Inferior parietal cortex (tissue), 1 donor: Measurements from ENCODE around the gene CPA4.
A peak's percentile ranks its signal among the peaks of the same experiment; 100 is the strongest.
"Not testable (repeated sequence)": the region's sequence is repeated elsewhere in the genome, so short reads cannot be mapped to it uniquely, and the experiment has no call there.

Source experiments
- DNase-seq: peaks from one replicate; pipeline ENCODE4 v3.0.0-alpha.2; 2016; ENCODE audit errors: extremely low spot score

CPA4 gene, protein sequence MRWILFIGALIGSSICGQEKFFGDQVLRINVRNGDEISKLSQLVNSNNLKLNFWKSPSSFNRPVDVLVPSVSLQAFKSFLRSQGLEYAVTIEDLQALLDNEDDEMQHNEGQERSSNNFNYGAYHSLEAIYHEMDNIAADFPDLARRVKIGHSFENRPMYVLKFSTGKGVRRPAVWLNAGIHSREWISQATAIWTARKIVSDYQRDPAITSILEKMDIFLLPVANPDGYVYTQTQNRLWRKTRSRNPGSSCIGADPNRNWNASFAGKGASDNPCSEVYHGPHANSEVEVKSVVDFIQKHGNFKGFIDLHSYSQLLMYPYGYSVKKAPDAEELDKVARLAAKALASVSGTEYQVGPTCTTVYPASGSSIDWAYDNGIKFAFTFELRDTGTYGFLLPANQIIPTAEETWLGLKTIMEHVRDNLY

DNA sequence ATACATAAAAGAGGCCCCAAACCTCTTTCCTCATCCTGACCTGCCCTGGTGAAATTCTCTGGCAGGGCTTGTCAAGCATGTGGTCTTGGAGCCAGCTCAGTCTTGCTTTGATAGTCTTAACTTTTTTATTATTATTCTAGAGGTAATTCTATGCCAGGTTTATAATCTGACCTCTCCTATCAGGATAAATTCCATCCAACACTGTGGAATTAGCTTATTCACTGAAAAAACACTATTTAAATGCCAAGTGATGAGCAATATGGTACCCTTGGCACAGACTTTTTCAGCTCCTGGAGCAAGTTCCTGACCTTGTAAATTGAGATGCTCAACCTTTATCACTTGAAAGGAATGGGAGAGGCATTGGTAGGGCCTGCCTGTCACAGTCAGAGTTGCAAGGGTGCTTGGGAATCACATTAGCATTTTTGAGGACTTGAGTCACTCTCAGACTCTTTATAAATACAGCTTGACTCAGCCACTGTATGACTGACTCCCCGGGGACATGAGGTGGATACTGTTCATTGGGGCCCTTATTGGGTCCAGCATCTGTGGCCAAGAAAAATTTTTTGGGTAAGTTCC, at the start of gene CPA4:
Gene CPA4 (plus strand): TSS at position 480 of the 576 bp plus-strand sequence. CDS start 20 bp downstream, at position 500.
- DNase-seq, result no peak

DNA sequence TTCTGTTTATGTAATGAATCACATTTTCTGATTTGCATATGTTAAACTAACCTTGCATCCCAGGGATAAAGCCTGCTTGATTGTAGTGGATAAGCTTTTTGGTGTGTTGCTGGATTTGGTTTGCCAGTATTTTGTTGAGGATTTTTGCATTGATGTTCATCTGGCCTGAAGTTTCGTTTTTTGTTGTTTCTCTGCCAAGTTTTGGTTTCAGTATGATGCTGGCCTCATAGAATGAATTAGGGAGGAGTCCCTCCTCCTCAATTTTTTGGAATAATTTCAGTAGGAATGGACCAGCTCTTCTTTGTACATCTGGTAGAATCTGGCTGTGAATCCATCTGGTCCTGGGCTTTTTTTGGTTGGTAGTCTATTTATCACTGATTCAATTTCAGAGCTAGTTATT, 49.5 kb upstream of the CPA4 start:
- DNase-seq, result not testable (repeated sequence)

DNA sequence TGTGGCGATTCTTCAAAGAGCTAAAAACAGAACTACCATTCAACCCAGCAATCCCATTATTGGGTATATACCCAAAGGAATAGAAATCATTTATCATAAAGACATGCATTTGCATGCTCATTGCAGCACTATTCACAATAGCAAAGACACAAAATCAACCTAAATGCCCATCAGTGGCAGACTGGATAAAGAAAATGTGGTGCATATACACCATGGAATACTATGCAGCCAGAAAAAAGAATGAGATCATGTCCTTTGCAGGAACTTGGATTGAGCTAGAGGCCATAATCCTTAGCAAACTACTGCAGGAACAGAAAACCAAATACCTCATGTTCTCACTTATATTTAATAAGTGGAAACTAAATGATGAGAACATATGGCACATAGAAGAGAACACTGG, 46.5 kb upstream of the CPA4 start:
- DNase-seq, result not testable (repeated sequence)

DNA sequence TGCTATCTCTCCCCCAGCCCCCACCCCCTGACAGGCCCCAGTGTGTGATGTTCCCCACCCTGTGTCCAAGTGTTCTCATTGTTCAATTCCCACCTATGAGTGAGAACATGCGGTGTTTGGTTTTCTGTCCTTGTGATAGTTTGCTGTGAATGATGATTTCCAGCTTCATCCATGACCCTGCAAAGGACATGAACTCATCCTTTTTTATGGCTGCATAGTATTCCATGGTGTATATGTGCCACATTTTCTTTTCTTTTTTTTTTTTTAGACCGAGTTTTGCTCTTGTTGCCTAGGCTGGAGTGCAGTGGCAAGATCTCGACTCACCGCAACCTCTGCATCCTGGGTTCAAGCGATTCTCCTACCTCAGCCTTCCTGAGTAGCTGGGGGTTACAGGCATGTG, 44.1 kb upstream of the CPA4 start:
- not testable (repeated sequence) for DNase-seq

DNA sequence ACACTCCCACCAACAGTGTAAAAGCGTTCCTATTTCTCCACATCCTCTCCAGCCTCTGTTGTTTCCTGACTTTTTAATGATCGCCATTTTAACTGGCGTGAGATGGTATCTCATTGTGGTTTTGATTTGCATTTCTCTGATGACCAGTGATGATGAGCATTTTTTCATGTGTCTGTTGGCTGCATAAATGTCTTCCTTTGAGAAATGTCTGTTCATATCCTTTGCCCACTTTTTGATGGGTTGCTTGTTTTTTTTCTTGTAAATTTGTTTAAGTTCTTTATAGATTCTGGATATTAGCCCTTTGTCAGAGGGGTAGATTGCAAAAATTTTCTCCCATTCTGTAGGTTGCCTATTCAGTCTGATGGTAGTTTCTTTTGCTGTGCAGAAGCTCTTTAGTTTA, 43.3 kb upstream of the CPA4 start:
- DNase-seq, result not testable (repeated sequence)

DNA sequence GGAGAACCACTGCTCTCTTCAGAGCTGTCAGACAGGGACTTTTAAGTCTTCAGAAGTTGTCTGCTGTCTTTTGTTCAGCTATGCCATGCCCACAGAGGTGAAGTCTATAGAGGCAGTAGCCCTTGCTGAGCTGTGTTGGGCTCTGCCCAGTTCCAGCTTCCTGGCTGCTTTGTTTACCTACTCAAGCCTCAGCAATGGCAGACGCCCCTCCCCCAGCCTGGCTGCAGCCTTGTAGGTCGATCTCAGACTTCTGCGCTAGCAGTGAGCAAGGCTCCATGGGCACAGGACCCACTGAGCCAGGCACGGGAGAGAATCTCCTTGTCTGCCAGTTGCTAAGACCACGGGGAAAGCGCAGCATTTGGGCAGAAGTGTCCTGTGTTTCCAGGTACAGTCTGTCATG, 38.4 kb upstream of the CPA4 start:
- no peak for DNase-seq

DNA sequence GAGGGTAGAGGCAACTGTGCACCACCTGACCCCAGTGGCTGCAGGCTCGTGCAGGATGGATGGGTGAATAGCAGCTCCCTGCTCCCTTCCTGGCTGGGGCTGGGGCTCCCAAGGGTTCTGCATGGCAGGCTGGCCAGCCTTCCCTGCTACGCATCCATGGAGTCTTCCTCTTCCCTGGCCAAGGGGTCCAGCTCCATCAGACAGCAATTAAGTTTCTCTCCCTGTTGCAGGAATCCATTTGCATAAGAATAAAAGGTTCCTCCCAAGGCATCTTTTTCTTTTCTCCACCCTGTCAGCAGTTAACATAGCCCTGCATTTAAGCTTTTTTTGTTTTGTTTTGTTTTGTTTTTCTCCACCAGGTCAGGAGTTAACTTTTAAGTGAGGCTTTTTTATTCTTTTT, 36.3 kb upstream of the CPA4 start:
- DNase-seq, result no peak

DNA sequence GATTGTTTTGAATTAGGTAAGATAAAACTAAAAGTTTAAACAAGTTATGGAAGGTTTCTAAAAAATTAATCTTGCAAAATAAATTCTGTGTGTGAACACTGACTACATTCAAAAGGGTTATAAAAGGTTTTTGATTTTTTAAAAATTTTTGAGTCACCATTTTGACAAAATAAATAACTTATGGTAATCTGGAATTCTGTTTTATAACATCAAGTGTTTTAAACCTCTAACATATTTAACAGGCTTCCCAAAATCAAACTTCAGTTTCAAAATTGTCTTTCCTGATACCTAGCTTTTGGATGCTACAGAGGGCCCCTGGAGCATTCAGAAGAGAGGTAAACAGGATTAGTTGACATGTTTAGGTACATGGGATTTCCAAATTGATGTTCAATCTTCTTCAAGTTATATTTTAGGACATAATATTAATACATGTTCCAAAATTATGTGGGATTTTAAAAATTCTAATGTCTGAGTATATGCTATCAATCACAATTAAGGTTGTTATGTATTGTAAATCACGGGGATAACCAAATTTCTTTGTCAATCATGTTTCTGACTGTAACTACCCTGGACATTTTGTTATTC, 34.4 kb upstream of the CPA4 start:
- no peak for DNase-seq

DNA sequence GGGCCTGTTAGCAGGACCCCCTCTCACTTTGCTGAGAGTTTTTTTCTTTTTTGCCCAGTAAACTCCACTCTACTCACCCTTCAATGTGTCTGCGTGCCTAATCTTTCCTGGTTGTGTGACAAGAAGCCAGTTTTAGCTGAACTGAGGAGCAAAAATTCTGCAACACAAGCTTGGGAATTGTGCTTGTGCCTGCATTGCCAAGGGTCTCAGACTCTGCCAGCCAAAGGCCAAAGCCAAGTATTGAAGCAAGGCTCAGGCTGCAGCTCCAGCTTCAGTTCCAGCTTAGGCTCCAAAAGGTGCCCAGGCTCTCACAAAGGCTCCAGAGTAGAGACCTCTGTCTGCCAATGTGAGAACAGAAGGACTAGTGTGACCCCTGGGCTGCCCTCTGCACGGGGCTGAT, 30.5 kb upstream of the CPA4 start:
- DNase-seq, result no peak

DNA sequence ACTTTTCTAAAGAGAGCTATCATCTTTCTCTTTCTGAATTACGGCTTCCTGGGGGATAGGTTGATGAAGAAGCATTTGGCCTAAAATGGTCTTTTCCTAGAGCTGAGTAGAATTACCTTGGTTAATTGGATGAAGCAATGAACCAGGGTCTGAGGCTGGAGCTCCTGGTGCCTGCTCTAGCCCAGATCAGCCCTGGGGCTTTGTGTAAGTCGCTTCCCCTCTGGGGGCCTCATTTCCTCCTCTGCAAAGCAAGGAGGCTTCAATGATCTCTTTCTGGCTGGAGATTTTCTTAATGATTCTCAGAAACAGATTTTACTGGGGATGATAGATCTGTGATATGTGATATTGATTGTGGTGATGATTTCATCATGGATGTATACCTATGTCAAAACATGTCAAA, 29.8 kb upstream of the CPA4 start:
- no peak for DNase-seq

DNA sequence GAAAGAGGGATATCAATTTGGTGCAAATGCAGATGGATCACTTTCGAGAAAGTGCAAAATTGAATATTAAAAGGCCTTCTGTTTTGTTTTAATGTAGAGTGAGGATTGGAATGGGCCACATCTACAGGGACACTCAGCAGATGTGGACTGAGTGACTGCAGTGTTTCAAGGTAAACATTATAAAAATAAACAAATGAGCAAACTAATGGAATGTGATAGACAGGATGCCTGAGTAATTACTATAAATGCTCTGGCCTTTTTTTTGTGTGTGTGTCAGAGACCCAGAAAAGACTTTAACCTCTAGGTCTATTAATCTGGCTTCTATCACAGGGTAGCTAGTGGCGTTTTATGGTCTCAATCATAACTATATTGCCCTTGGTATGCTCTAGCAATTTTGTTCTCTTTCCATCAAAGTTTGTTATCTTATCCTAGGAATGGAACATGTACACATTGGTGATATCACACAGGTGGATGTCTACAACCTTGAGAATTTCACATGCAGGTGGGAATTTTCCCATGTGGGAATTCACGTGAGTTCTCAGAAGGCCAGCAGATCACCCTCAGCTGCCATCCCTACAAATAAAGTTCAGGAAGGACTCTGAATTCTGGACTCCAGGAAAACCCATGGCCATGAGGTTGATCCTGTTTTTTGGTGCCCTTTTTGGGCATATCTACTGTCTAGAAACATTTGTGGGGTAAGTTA, 26.6 kb upstream of the CPA4 start, which contains the start of gene CPA2:
Gene CPA2 (plus strand): TSS at position 606 of the 703 bp plus-strand sequence. CDS start 19 bp downstream, at position 625.
- no peak for DNase-seq

DNA sequence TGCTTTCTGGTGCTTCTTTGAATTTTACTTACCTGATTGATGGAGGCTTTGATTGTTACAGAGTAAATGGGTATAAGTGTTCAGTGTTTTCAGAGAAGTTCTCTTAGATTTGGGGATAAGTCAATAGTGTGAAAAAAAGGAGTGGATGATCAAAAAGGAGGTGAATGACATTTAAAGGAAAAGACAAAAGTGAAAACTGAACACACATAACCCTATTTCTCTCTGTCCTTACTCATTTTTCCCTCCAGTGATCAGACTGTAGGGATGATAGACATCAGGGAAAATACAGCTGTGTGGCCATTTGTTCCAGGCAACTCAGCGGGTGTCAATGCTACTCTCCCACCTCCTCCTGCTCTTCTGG, 26.0 kb upstream of the CPA4 start:
- no peak for DNase-seq

DNA sequence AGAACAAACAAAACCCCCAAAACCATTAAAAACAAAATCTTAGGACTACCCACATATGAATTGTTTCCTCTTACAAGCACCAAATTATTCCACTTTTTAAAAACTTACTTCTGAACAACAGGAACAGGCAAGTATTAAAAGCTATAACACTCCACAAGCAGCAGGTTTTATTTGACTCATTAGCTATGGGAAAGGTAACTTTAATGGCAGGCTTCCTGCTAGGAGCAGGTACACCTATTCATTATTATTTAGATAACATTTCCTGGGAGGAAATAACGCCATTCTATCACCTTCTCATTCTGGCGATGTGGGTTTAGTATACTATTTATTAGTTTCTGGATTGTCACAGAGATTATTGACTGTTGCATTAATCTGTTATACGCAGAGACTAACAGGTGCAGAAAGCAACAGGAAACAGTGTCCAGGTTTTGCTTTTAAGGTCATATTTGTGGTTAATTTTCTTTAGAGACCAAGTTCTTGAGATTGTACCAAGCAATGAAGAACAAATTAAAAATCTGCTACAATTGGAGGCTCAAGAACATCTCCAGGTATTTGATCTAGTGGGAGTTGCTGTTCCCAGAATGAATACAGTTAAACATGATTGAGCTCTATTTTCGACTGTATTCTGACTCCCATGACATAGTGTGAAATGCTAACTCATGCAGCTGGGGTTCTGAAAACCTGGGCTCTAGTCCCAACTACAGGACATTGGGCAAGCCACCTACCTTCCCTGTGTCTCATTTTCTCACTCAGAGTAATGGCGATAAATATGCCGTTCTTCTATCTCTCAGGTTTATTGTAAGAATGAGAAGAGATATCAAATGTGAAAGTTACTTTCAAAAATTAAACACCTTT, 24.3 kb upstream of the CPA4 start:
- DNase-seq, result no peak

DNA sequence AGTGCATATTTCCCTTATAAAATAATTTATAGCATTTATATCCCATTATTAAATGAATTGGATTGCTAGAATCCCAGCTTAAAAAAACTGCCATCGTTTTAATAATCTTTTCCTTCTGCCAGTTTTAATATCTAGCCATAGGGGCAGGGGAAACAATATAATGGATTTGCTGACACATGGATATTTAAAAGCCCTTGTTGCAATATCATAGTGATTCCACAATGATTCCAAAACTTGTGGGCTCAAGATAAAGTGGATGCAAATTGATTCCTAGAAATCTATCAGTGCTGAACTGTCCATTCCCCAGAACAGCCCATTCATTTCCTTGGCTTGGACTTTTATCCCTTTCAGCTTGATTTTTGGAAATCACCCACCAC, 23.7 kb upstream of the CPA4 start:
- no peak for DNase-seq

DNA sequence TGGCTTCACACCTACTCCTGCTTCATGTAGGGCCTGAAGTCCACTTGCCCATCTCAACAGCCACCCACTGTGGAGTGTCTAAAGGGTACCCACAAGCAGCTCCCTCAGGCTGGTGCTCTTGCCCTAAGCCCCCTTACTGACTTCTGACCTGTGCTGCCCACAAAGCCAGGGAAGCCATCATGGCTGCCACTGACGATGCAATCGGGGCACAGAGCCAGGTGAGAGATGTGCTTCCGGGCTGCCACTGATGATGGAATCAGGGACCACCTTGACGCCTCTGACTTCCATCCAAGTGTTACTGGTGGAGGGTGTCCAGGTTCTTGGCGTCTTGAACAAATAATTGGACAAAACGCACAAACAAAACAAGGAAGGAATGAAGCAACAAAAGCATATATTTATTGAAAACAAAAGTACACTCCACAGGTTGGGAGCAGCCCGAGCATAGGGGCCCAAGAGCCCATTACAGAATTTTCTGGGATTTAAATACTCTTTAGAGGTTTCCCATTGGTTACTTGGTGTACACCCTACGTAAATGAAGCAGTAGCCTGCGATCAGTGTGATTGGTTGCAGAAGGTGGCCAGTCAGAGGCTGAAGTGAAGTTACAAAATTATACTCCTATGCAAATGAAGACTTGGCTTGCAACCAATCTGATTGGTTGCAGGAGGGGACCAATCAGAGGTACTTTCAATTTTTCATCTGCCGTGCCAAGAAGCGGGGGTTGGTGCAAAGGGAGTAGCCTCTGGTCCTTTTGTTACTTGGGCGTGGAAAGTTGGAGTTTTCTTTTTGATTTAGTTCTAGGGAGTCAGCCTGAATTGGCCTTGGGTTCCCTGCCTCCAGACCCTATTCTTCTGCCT, 21.8 kb upstream of the CPA4 start:
- no peak for DNase-seq

DNA sequence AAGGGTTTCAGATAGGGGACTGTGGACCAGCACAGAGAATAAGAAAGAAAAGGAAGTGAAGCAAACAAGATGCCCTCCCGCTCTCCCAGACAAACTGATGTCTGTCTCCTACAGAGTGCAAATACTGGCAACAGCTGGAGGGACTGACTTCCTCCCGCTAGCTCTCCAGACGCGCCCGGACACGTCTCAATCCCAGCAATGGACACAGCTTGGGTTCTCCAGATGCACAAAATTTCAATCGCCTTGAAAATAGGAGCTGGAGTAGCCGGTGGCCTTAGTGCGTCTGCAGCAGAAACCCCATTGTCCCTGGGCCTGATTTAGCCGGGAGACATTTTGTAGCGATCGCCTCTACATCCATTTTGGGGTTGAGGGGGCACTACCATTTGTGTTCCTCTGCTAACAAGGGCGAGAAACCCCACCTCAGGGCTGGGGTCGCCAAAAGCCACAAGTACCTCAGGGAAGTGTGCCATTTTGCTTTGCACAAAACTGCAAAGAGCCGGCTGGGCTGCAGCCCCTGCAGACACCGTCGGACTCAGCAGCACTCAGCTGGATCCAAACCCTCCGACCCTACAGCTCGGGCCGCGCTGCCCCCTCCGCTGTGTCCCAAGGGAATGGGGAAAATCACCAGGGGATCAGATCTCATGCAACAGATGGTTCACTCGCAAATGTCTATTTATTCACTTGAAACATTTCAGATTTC, 20.4 kb upstream of the CPA4 start:
- DNase-seq, result no peak

DNA sequence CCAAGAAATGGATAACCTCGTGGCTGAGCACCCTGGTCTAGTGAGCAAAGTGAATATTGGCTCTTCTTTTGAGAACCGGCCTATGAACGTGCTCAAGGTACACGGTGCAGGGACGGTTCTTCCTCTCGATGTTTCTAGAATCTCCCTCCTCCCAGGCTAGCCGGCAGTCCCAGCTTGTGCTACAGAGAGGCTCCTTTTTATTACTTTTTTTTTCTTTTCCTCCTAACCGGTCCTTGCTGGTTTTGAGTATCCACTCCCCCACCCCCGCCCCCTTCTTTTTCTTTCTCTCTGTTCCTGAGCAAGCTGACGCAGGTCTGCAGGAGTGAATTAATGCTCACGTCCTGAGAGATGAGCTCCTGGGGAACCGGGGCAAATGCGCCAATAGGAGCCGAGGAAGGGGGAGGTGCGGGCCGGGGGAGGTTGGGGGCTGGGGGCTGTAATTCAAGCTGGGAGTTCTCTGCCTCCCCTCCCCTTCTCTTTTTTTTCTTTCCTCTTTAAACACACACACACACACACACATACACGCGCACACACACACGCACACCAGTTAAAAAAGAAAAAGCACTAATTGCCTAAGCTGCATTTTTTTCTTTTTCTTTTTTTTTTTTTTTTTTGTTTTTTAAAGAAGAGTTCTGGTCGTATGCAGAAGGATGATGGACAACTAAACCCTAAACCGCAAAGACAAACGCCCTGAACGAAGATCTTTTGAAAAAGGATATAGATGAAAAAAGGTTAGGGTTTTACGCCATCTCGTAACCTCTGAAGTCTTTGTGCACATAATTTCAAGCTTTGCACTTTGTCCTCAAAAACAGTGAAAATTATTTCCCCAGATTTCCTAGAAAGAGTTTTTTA, 19.7 kb upstream of the CPA4 start:
- DNase-seq, result peak; percentile 43

DNA sequence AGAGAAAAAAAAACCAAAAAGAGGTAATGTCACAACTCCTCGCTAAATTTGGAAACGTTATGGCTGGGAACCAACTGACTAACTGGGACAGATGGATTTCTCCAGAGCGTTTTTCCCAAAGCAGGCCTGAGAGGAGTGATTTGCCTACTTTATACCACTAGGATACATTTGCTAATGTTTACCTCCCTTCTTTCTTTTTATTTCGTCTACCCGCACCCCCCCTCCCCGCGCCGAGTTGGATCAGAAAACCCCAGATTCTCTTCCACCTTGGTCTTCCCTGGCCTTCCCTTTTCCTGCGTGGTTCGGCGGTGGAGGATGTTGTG, 19.1 kb upstream of the CPA4 start:
- DNase-seq, result peak; percentile 60

DNA sequence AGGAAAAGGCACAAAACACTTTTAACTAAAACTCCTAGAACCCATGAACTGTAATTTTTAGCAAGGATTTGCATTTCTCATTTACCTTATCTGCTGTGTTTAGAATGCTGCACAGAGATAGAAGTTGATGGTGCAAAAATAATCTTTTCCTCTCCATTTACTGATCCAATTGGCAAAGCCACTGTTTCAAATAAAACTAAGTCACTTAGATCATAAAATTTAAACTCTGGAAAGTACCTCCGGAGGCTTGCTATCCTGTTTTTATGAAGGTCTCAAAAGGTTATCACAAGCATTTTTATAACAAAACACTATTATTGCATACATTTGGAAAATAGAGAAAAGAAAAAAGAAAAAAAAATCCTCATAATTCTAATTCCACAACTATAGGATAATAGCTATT, 18.7 kb upstream of the CPA4 start:
- no peak for DNase-seq
